ENCODE results near the gene APC. TPM values are rescaled to one million over a fixed set of nuclear protein-coding genes. Genes with fewer than 3 reads are reported as not detected.

APC gene
- total RNA-seq, 1 experiment from 2014 or later = 24.0 TPM

DNA sequence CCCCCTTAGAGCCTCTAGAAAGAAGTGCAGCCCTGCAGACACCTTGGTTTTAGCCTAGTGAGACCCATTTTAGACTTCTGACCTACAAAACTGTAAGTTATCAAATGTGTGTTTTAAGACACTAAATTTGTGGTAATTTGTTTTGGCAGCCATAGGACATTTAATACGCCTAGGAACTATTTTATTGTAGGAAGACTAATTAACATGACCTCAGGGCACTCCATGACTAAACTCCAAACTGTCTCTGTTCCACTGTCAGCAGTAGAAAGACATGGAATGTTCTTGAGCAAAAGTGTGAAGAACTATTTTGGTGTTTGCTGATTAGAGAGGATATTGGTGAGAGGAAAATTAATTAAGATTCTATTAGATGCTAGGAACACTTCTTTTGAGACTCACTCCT, 4.1 kb upstream of the APC start:
- POLR2A ChIA-PET = no interaction called here
- Histone ChIP-seq H3K79me2 (ENCODE audit: insufficient read depth, low read length) (peaks cover 6% of the 10 kb centered on the region; the same call in 1 of the 2 replicates), H3K27me3 (ENCODE audit: insufficient read depth, low read length) (no peaks in the 10 kb centered on the region), H3K9me2 (ENCODE audit: insufficient read depth) (no peaks in the 10 kb centered on the region), H3K4me1 (ENCODE audit: control insufficient read depth in 1 of 2, insufficient read depth in 2 of 2, low read length in 2 of 2) (peaks cover 0 to 13% of the 10 kb centered on the region in 2 experiments; a peak in 2 of 4 replicates), H3K9me3 (ENCODE audit: control insufficient read depth in 1 of 2, insufficient read depth in 1 of 2, low read depth in 1 of 2, low read length in 2 of 2) (no peaks in the 10 kb centered on the region), H2AFZ (ENCODE audit: low read depth, low read length, poor library complexity, severe bottlenecking) (no peak overlapping the region), H3K4me3 (replicated peaks in 1 of 2; ENCODE audit: low read depth in 1 of 2, low read length in 2 of 2) (no peak overlapping the region), H3K36me3 (ENCODE audit: control insufficient read depth in 1 of 2, insufficient read depth in 2 of 2, low read length in 2 of 2) (no peaks in the 10 kb centered on the region), H3K27ac (ENCODE audit: low read depth, low read length) (no peak overlapping the region), H4K20me1 (ENCODE audit: insufficient read depth) (no peaks in the 10 kb centered on the region), H3K9ac (ENCODE audit: low read length) (no peak overlapping the region), H3K4me2 (ENCODE audit: low read length) (no peak overlapping the region)
- BruUV-seq (replicated peaks) = no TSS peak
- RAD21 ChIA-PET (ENCODE audit: low non-redundant PET in 1 of 2, low total read pairs in 2 of 2, uncharacterized antibody in 2 of 2, unreplicated experiment in 2 of 2) = no interaction called here
- no peak for TF ChIP-seq ZFX (IDR thresholded peaks at IDR 0.05)
- TF ChIP-seq, protein P1, sequence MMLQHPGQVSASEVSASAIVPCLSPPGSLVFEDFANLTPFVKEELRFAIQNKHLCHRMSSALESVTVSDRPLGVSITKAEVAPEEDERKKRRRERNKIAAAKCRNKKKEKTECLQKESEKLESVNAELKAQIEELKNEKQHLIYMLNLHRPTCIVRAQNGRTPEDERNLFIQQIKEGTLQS (IDR thresholded peaks at IDR 0.05) = no peak
- TF ChIP-seq, protein P2, sequence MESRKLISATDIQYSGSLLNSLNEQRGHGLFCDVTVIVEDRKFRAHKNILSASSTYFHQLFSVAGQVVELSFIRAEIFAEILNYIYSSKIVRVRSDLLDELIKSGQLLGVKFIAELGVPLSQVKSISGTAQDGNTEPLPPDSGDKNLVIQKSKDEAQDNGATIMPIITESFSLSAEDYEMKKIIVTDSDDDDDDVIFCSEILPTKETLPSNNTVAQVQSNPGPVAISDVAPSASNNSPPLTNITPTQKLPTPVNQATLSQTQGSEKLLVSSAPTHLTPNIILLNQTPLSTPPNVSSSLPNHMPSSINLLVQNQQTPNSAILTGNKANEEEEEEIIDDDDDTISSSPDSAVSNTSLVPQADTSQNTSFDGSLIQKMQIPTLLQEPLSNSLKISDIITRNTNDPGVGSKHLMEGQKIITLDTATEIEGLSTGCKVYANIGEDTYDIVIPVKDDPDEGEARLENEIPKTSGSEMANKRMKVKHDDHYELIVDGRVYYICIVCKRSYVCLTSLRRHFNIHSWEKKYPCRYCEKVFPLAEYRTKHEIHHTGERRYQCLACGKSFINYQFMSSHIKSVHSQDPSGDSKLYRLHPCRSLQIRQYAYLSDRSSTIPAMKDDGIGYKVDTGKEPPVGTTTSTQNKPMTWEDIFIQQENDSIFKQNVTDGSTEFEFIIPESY (IDR thresholded peaks at IDR 0.05; ENCODE audit: extremely low read depth, insufficient replicate concordance, low read length) = no peak
- TF ChIP-seq EZH2 (IDR thresholded peaks at IDR 0.05) = no peak
- TF ChIP-seq TCF7L2 (IDR thresholded peaks at IDR 0.05; ENCODE audit: borderline replicate concordance, extremely low read depth, insufficient read depth, insufficient read length) = no peak
- TF ChIP-seq ZNF274 (IDR thresholded peaks at IDR 0.05; ENCODE audit: low read depth, low read length) = no peak
- no peak for TF ChIP-seq EGR1 (IDR thresholded peaks at IDR 0.05; ENCODE audit: low read depth)
- TF ChIP-seq EZH2phosphoT487 (IDR thresholded peaks at IDR 0.05; ENCODE audit: borderline replicate concordance) = no peak
- TF ChIP-seq, protein P3, sequence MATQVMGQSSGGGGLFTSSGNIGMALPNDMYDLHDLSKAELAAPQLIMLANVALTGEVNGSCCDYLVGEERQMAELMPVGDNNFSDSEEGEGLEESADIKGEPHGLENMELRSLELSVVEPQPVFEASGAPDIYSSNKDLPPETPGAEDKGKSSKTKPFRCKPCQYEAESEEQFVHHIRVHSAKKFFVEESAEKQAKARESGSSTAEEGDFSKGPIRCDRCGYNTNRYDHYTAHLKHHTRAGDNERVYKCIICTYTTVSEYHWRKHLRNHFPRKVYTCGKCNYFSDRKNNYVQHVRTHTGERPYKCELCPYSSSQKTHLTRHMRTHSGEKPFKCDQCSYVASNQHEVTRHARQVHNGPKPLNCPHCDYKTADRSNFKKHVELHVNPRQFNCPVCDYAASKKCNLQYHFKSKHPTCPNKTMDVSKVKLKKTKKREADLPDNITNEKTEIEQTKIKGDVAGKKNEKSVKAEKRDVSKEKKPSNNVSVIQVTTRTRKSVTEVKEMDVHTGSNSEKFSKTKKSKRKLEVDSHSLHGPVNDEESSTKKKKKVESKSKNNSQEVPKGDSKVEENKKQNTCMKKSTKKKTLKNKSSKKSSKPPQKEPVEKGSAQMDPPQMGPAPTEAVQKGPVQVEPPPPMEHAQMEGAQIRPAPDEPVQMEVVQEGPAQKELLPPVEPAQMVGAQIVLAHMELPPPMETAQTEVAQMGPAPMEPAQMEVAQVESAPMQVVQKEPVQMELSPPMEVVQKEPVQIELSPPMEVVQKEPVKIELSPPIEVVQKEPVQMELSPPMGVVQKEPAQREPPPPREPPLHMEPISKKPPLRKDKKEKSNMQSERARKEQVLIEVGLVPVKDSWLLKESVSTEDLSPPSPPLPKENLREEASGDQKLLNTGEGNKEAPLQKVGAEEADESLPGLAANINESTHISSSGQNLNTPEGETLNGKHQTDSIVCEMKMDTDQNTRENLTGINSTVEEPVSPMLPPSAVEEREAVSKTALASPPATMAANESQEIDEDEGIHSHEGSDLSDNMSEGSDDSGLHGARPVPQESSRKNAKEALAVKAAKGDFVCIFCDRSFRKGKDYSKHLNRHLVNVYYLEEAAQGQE (IDR thresholded peaks at IDR 0.05; ENCODE audit: low read depth) = no peak
- TF ChIP-seq, protein P4, sequence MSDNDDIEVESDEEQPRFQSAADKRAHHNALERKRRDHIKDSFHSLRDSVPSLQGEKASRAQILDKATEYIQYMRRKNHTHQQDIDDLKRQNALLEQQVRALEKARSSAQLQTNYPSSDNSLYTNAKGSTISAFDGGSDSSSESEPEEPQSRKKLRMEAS (IDR thresholded peaks at IDR 0.05) = no peak
- TF ChIP-seq, protein P5, sequence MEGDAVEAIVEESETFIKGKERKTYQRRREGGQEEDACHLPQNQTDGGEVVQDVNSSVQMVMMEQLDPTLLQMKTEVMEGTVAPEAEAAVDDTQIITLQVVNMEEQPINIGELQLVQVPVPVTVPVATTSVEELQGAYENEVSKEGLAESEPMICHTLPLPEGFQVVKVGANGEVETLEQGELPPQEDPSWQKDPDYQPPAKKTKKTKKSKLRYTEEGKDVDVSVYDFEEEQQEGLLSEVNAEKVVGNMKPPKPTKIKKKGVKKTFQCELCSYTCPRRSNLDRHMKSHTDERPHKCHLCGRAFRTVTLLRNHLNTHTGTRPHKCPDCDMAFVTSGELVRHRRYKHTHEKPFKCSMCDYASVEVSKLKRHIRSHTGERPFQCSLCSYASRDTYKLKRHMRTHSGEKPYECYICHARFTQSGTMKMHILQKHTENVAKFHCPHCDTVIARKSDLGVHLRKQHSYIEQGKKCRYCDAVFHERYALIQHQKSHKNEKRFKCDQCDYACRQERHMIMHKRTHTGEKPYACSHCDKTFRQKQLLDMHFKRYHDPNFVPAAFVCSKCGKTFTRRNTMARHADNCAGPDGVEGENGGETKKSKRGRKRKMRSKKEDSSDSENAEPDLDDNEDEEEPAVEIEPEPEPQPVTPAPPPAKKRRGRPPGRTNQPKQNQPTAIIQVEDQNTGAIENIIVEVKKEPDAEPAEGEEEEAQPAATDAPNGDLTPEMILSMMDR (IDR thresholded peaks at IDR 0.05 in 2 of 3, conservative IDR thresholded peaks at IDR 0.05 in 1 of 3; ENCODE audit: borderline replicate concordance in 1 of 3, insufficient read depth in 1 of 3, low read depth in 2 of 3, low read length in 2 of 3) = no peak
- no peak for TF ChIP-seq CBX3 (IDR thresholded peaks at IDR 0.05; ENCODE audit: low read depth)
- no peak for TF ChIP-seq JUND (IDR thresholded peaks at IDR 0.05)
- TF ChIP-seq ELF1 (IDR thresholded peaks at IDR 0.05; ENCODE audit: borderline replicate concordance, low read depth) = no peak
- TF ChIP-seq SP1 (IDR thresholded peaks at IDR 0.05; ENCODE audit: low read depth) = no peak
- no peak for TF ChIP-seq RAD21 (IDR thresholded peaks at IDR 0.05; ENCODE audit: low read depth)
- TF ChIP-seq YY1 (IDR thresholded peaks at IDR 0.05; ENCODE audit: extremely low read depth, insufficient replicate concordance, low read depth, low read length) = no peak
- TF ChIP-seq SIN3A (IDR thresholded peaks at IDR 0.05; ENCODE audit: low read depth) = no peak
- no peak for TF ChIP-seq SRF (IDR thresholded peaks at IDR 0.05; ENCODE audit: low read depth)
- TF ChIP-seq POLR2AphosphoS5 (IDR thresholded peaks at IDR 0.05; ENCODE audit: low read depth, low read length) = no peak
- CTCF ChIA-PET = no interaction called here
- intact Hi-C loops (cut with micrococcal nuclease) = no loop called here
- ATAC-seq = no peak
- no peak for DNase-seq (ENCODE audit: low read depth, low spot score)
